Right lobe of liver (tissue), 4 donors: ENCODE results near the gene DHRS3.

Source experiments
- CTCF ChIP-seq, 4 donors: fragments of 200-600 bp in 3 of 4; fragments of 450-650 bp in 1 of 4; IDR thresholded peaks; one replicate each; pipeline versions ENCODE4 v1.5.1 to v1.8.0; 2016 to 2022; ENCODE audit warnings: antibody characterized with exemption in 4 of 4, mild to moderate bottlenecking in 2 of 4
- POLR2A ChIP-seq: fragments of 450-650 bp; IDR thresholded peaks from one replicate; pipeline ENCODE4 v1.6.1; 2017; ENCODE audit warnings: antibody characterized with exemption, mild to moderate bottlenecking
- donor health status: DM: no; HTN: no; CAD: no.
- donor health status: DM: no; HTN: no; CAD: no.
- donor health status: DM: no; HTN: yes; CAD: no.

GRCh38 chr1:12588695-12589094, 29.3 kb downstream of the DHRS3 start:
- TF ChIP-seq CTCF (IDR thresholded peaks at IDR 0.05) (no peak), POLR2A (no peak)
